GM19035 (cell line): Measurements from ENCODE around the gene DIP2A.
"Not testable (repeated sequence)": the region's sequence is repeated elsewhere in the genome, so short reads cannot be mapped to it uniquely, and the experiment has no call there.

Experiments
- ATAC-seq: cut with Tn5 transposase; IDR thresholded peaks from one replicate; pipeline ENCODE4 v1.9.1; 2021; ENCODE audit not compliant: unreplicated experiment

Gene DIP2A

DNA sequence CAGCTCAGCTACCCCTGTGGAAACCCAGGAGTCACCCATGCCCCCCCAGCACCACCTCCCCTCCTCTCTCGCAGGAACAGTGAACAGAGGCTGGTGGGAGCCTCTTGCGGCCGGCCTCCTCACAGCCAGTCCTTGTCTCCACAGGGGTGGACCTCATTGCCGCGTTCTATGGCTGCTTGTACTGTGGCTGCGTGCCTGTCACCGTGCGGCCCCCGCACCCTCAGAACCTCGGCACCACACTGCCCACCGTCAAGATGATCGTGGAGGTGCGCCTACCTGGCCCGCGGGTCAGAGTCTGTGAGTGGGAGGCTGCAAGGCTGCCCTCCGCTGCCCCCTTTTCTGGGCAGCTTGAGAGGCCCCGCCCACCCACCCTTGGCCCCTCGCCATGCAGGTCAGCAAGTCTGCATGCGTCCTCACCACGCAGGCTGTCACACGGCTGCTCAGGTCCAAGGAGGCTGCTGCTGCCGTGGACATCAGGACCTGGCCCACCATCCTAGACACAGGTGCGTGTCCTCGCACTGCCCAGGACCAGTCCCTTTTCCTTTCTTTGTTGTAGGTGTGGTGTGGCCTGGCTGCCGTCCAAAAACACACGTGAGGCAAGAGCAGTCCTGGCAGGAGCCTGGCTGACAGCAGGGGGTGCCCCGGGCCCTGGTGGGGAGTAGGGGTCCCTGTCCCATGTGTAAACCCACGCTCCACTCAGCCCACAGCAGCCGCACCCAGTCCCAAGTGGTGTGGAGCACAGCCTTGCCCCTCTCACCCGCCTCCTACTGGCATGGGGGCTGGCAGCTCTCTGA, 95.9 kb downstream of the DIP2A start:
- ATAC-seq: no peak

DNA sequence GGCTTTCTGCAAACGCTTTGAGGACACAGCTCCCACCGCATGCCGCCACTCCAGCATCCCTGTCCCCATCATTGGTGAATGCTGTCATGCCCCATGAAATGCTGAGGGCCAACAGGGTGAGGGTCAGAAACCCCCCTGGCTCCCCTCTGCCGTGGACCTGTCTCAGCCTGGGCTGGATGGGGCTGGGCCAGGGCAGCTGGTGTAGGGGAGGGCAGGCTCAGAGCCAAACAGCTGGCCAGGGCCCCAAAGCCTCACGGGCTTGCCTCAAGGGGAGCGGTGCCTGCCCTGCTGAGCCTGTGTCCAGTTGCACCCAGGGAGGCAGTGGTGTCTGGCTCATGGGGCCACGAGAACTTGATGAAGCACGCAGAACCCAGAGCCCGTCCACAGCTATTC, 96.5 kb downstream of the DIP2A start:
- ATAC-seq: no peak

DNA sequence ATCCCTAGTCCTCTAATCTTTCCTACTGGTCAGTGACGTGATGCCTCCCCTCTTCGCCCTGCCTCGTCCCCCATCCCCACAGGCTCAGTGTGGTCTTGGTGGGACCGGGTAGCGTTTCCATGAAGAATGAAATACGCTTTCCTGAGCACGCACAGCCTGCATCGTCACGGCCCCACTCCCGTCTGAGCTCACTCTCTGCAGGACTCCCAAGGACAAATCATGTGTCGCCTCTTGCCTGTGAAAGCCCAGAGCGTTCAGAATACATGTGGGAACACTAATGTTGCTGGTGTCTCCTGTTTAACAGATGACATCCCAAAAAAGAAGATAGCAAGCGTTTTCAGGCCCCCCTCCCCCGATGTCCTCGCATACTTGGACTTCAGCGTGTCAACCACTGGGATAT, 97.0 kb downstream of the DIP2A start:
- ATAC-seq: no peak

GRCh38 chr21:46556802-46557201, 98.1 kb downstream of the DIP2A start:
- no peak for ATAC-seq

DNA sequence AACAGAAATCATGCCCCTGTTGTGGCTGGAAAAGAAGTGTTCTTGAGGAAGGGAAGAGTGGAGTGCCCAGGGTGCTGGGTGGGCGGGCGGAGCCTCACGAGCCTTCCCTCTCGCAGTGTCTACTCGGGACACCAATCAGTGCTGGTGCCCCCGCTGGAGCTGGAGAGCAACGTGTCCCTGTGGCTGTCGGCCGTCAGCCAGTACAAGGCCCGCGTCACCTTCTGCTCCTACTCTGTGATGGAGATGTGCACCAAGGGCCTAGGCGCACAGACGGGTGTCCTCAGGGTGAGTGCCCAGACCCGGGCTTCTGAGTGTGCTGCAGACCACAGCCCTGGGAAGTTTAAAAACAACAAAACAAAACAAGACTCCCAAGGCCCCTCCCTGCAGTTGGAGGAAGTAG, 98.8 kb downstream of the DIP2A start:
- ATAC-seq: no peak

DNA sequence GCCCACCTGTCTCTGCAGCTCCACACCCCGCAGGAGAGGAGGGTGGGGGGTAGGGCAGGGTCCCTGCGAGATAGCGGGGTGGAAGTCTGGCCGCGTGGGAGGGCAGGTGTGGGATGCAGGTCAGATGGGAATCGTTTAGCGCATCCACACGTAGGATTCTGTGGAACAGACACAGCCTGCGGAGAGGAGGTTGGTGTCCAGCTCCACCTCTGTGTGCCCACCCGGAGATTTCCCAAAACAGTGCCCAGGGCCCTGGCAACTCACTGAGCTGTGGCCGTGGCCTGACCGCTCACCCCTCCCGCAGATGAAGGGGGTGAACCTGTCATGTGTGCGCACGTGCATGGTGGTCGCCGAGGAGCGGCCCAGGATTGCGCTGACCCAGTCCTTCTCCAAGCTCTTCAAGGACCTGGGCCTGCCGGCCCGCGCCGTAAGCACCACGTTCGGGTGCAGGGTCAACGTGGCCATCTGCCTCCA, 99.3 kb downstream of the DIP2A start:
- ATAC-seq: no peak

GRCh38 chr21:46559291-46559983, 100.7 kb downstream of the DIP2A start:
- no peak for ATAC-seq

- no peak for ATAC-seq
Observed at GRCh38 chr21:46560568-46561444, 102.1 kb downstream of the DIP2A start.

GRCh38 chr21:46561445-46562090, 102.9 kb downstream of the DIP2A start:
- no peak for ATAC-seq

- ATAC-seq: no peak
Observed at GRCh38 chr21:46562472-46562871, 103.8 kb downstream of the DIP2A start.

DNA sequence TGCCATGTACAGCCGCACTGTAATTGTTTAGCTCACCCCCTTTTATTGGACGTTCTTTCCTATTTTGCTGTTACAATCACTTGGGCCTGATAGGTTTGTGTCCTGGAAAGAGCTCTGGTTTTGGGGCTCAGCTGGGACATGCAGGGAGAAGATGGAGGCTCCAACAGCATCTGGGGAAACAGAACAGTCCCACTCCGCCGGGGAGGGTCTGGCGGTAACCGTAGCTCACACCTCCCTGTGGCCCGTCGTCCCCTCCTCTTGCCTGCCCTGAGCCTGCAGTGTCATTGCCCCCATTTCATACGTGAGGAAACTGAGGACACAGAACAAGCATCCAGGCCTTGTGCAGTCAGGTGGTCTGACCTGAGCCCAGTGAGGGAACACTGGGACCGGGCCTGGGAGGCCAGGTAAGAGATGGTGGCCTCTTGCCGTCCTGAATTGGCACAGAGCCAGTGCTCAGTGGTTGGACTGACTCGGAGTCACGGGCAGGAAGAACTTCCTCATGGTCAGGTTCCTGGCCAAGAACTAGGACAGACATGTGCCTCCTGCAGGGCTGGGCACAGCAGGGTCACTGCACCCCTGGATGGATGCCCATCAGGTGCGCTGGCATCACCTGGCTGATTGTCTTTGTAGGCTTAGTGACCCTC, 104.4 kb downstream of the DIP2A start:
- no peak for ATAC-seq

- no peak for ATAC-seq
Observed at GRCh38 chr21:46564391-46564790, 105.7 kb downstream of the DIP2A start.

- ATAC-seq: no peak
Observed at GRCh38 chr21:46567348-46567747, 108.7 kb downstream of the DIP2A start.

- ATAC-seq: no peak
Observed at GRCh38 chr21:46568562-46568961, 109.9 kb downstream of the DIP2A start.

GRCh38 chr21:46569081-46569480, 110.4 kb downstream of the DIP2A start:
- ATAC-seq: no peak

- no peak for ATAC-seq
Observed at GRCh38 chr21:46570119-46570518, 111.4 kb downstream of the DIP2A start.

GRCh38 chr21:46570631-46571030, 111.9 kb downstream of the DIP2A start:
- ATAC-seq: no peak

- ATAC-seq: no peak
Observed at GRCh38 chr21:46572850-46573249, 114.2 kb downstream of the DIP2A start.

- not testable (repeated sequence) for ATAC-seq
Observed at GRCh38 chr21:46577786-46578185, 119.1 kb downstream of the DIP2A start.

GRCh38 chr21:46579394-46579793, 120.7 kb downstream of the DIP2A start:
- not testable (repeated sequence) for ATAC-seq
